OCI-LY1 (cell line): ENCODE results near the gene CDK13.

Experiments used
- EZH2 ChIP-seq: fragments of 200-600 bp; sonication (generic), shearing (Covaris generic); IDR thresholded peaks from 2 replicates; pipeline ENCODE4 v1.8.0; 2017; ENCODE audit warnings: borderline replicate concordance, mixed run types, mild to moderate bottlenecking, antibody characterized with exemption, low read length, moderate library complexity, mixed read lengths
- TF ChIP-seq, protein P1 (sequence below): fragments of 200-600 bp; sonication (generic), shearing (Covaris generic); IDR thresholded peaks from 2 replicates; pipeline ENCODE4 v1.5.1; 2017; ENCODE audit warnings: mild to moderate bottlenecking, antibody characterized with exemption, low read length, moderate library complexity, mixed read lengths

DNA sequence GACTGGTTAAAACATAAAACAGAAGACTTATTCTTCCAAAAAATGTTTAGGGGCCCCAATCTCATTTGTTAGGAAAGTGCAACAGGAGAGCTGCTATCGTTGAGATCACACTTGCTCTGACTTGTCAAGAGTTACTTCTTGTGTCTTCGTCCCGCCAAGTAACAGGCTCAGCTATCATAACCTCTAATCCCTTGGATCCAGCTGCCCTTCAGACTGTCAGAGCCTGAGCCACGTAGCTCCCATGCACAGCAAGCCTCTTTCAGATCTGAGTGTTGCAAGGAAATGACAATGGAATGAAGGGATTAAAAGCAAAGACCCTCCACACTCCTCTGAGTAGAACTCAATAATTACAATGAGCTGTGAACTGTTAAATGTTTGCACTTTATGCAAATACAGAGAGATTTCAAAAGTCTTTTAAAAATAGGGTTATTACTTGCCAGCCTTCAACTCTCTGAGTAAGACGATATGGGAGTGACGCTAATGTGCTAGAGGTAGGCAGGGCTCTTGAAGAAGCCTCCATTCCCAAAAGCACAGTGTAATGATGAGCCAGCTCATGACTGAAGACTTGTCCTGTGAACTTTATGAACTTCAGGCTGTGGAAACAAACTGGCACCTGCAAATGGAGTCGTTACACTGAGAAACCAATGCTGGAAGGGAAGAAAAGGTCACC lies 28.4 kb upstream of the CDK13 start:
- TF ChIP-seq, protein P1, sequence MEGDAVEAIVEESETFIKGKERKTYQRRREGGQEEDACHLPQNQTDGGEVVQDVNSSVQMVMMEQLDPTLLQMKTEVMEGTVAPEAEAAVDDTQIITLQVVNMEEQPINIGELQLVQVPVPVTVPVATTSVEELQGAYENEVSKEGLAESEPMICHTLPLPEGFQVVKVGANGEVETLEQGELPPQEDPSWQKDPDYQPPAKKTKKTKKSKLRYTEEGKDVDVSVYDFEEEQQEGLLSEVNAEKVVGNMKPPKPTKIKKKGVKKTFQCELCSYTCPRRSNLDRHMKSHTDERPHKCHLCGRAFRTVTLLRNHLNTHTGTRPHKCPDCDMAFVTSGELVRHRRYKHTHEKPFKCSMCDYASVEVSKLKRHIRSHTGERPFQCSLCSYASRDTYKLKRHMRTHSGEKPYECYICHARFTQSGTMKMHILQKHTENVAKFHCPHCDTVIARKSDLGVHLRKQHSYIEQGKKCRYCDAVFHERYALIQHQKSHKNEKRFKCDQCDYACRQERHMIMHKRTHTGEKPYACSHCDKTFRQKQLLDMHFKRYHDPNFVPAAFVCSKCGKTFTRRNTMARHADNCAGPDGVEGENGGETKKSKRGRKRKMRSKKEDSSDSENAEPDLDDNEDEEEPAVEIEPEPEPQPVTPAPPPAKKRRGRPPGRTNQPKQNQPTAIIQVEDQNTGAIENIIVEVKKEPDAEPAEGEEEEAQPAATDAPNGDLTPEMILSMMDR, result no peak
- no peak for TF ChIP-seq EZH2
